OCI-LY3 (cell line): ENCODE data around the gene CHRM4.

Source experiments
- EZH2phosphoT487 ChIP-seq: fragments of 200-600 bp; shearing (Covaris generic); IDR thresholded peaks from 2 replicates; pipeline ENCODE4 v1.6.1; 2018; ENCODE audit warnings: antibody characterized with exemption, mixed run types, low read depth
- TF ChIP-seq, protein P1 (sequence below): fragments of 200-600, 300-600 bp; sonication (generic); IDR thresholded peaks from 2 replicates; pipeline ENCODE4 v1.5.1; 2014; ENCODE audit warnings: antibody characterized with exemption, low read length, low read depth

DNA sequence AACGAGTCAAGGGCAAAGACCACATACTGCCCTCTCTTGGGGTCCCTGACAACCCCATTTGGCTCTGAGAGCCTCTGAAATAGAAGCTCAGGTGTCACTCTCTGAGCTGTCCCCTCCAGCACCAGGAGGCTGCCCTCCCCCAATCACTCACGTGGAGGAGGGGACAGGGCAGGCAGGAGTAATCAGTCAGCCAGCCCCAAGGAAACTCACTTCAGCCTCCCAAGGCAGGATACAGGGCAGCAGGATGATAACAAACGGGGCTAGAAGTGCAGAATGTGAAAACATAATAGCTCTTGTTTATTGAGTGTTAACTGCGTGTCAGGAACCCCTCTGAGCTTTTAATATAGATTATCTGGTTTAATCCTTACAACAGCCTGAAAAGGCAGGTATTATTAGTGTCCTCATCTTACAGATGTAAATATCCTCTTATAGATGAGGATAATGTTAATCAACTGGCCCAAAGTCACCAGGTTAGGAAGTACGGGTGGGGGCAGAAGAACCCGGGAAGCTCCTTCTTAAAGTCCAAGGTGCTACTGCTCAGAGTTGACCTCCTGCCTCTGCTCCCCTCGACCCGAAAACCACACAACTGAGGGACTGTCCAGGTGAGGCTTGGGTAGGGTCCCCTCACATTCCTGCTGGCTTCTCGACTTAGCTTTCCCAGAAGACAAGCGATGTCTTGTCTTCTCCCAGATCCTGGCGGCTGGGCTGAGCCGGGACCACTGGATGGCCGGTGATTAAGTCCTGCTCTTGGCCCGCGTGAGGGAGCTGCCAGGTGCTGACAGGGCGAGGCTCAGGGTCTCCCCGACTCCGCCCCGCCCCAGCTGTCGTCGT lies 2.7 kb downstream of the CHRM4 start:
- TF ChIP-seq, protein P1, sequence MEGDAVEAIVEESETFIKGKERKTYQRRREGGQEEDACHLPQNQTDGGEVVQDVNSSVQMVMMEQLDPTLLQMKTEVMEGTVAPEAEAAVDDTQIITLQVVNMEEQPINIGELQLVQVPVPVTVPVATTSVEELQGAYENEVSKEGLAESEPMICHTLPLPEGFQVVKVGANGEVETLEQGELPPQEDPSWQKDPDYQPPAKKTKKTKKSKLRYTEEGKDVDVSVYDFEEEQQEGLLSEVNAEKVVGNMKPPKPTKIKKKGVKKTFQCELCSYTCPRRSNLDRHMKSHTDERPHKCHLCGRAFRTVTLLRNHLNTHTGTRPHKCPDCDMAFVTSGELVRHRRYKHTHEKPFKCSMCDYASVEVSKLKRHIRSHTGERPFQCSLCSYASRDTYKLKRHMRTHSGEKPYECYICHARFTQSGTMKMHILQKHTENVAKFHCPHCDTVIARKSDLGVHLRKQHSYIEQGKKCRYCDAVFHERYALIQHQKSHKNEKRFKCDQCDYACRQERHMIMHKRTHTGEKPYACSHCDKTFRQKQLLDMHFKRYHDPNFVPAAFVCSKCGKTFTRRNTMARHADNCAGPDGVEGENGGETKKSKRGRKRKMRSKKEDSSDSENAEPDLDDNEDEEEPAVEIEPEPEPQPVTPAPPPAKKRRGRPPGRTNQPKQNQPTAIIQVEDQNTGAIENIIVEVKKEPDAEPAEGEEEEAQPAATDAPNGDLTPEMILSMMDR, result no peak
- TF ChIP-seq EZH2phosphoT487, result no peak
